Endothelial cell of hepatic sinusoid (primary cell): ENCODE measurements around the gene RNU6-9.
"Not testable (repeated sequence)": the region's sequence is repeated elsewhere in the genome, so short reads cannot be mapped to it uniquely, and the experiment has no call there.

Experiments
- in situ Hi-C: cut with HindIII; loops from 2 replicates; pipeline ENCODE4 v1.10.0; 2017; ENCODE audit warnings: low sequenced_read_pairs

Gene RNU6-9

GRCh38 chr19:876780-877314, 16.4 kb upstream of the RNU6-9 start:
- in situ Hi-C loops: no loop called here

- in situ Hi-C loops: not testable (repeated sequence)
These were observed 15.2 kb upstream of the RNU6-9 start for GRCh38 chr19:877992-878660.

GRCh38 chr19:878751-879561, 14.3 kb upstream of the RNU6-9 start:
- in situ Hi-C loops: not testable (repeated sequence)

- in situ Hi-C loops: no loop called here
These were observed 13.4 kb upstream of the RNU6-9 start for GRCh38 chr19:879711-880438.

GRCh38 chr19:881385-882071, 11.8 kb upstream of the RNU6-9 start:
- in situ Hi-C loops: no loop called here

GRCh38 chr19:882871-883497, 10.3 kb upstream of the RNU6-9 start:
- in situ Hi-C loops: no loop called here

- in situ Hi-C loops: no loop called here
These were observed 9.5 kb upstream of the RNU6-9 start for GRCh38 chr19:883661-884211.

- in situ Hi-C loops: no loop called here
These were observed 8.7 kb upstream of the RNU6-9 start for GRCh38 chr19:884420-885211.

GRCh38 chr19:885536-886224, 7.6 kb upstream of the RNU6-9 start:
- in situ Hi-C loops: no loop called here

GRCh38 chr19:887072-887471, 6.2 kb upstream of the RNU6-9 start:
- in situ Hi-C loops: no loop called here

GRCh38 chr19:887599-887998, 5.7 kb upstream of the RNU6-9 start:
- in situ Hi-C loops: no loop called here

GRCh38 chr19:888581-889385, 4.5 kb upstream of the RNU6-9 start:
- in situ Hi-C loops: no loop called here

GRCh38 chr19:889662-890295, 3.5 kb upstream of the RNU6-9 start:
- in situ Hi-C loops: no loop called here

GRCh38 chr19:890831-891230, 2.5 kb upstream of the RNU6-9 start:
- in situ Hi-C loops: no loop called here

- in situ Hi-C loops: not testable (repeated sequence)
These were observed 1.7 kb upstream of the RNU6-9 start for GRCh38 chr19:891421-892200.

- in situ Hi-C loops: no loop called here
These were observed 916 bp upstream of the RNU6-9 start for GRCh38 chr19:892243-892893.
